Measurements from ENCODE around the gene PRDM10.

PRDM10 gene

DNA sequence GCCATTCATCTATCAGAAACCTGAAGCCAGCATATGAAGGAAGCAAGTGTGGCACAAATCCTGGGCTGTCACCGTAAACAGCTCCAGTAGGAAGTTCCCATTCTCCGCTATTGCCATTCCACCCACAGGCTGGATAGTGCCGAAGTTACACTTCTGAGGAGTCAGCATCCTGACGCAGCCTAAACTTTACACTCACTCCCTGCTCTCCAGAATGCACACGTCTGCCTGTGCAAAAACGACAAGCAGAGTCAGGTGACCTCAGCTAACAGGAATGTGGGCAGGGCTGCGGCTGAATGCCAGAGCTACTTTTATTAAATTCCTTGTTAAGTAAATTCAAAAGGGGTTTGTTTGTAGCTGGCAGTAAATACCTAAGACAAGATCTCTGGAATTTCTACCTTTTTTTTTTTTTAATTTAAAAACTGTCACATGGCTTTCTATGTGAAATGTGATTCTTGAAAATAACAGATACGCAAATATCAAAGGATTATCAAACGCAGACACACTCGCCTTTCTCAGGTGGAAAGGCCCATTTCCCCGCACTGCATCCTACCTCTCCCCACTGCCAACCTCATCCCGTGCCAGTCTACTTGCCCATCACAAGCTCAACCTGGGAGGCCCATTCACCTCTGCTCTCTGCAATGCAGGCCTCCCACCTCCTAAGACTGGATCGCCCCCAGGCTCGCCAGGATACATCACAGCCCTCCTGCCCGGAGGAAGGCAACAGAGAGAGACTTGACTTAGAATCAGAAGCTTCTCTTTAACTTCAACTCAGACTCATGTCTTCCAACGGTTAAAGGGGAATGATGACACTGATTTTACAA, 140.7 kb downstream of the PRDM10 start:
- TF ChIP-seq, protein P1, sequence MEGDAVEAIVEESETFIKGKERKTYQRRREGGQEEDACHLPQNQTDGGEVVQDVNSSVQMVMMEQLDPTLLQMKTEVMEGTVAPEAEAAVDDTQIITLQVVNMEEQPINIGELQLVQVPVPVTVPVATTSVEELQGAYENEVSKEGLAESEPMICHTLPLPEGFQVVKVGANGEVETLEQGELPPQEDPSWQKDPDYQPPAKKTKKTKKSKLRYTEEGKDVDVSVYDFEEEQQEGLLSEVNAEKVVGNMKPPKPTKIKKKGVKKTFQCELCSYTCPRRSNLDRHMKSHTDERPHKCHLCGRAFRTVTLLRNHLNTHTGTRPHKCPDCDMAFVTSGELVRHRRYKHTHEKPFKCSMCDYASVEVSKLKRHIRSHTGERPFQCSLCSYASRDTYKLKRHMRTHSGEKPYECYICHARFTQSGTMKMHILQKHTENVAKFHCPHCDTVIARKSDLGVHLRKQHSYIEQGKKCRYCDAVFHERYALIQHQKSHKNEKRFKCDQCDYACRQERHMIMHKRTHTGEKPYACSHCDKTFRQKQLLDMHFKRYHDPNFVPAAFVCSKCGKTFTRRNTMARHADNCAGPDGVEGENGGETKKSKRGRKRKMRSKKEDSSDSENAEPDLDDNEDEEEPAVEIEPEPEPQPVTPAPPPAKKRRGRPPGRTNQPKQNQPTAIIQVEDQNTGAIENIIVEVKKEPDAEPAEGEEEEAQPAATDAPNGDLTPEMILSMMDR (IDR thresholded peaks at IDR 0.05; ENCODE audit: low read depth, low read length, missing control alignments): no peak
- H3K36me3 ChIP-seq (replicated peaks): peaks cover 18% of the 10 kb centered on the region
- peak; percentile 95 for DNase-seq
- H3K27me3 ChIP-seq (replicated peaks): no peaks in the 10 kb centered on the region
- in situ Hi-C loops (cut with HindIII; ENCODE audit: low pct_ligation_motif_present, low sequenced_read_pairs): no loop called here
- H3K4me3 ChIP-seq (ENCODE audit: low read depth, low read length): no peak overlapping the region
- H3K27ac ChIP-seq: peak overlapping the region; percentile 3

DNA sequence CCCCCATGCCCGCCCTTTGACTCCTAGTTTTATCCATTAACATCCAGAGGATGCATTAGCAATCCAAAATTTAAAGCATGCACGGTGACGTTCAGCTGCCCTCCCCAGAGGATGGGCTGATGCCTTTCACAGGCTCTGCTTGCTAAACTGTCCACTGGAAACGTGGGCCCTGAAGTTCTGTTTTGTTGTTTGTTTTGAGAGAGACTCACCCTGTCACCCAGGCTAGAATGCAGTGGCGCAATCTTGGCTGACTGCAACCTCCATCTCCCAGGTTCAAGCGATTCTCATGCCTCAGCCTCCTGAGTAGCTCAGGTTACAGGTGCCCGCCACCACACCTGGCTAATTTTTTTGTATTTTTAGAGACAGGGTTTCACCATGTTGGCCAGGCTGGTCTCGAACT, 146.6 kb downstream of the PRDM10 start:
- Histone ChIP-seq H3K27ac (no peak overlapping the region), H3K27me3 (replicated peaks) (no peaks in the 10 kb centered on the region), H3K36me3 (replicated peaks) (no peaks in the 10 kb centered on the region), H3K4me3 (ENCODE audit: low read depth, low read length) (no peak overlapping the region)
- in situ Hi-C loops (cut with HindIII; ENCODE audit: low pct_ligation_motif_present, low sequenced_read_pairs): no loop called here
- DNase-seq: no peak
- TF ChIP-seq, protein P1 (IDR thresholded peaks at IDR 0.05; ENCODE audit: low read depth, low read length, missing control alignments): no peak

GRCh38 chr11:129855086-129855485, 147.5 kb downstream of the PRDM10 start:
- Histone ChIP-seq H3K4me3 (ENCODE audit: low read depth, low read length) (no peak overlapping the region), H3K27ac (no peak overlapping the region), H3K27me3 (replicated peaks) (no peaks in the 10 kb centered on the region), H3K36me3 (replicated peaks) (no peaks in the 10 kb centered on the region)
- in situ Hi-C loops (cut with HindIII; ENCODE audit: low pct_ligation_motif_present, low sequenced_read_pairs): no loop called here
- no peak for DNase-seq
- TF ChIP-seq, protein P1 (IDR thresholded peaks at IDR 0.05; ENCODE audit: low read depth, low read length, missing control alignments): no peak

DNA sequence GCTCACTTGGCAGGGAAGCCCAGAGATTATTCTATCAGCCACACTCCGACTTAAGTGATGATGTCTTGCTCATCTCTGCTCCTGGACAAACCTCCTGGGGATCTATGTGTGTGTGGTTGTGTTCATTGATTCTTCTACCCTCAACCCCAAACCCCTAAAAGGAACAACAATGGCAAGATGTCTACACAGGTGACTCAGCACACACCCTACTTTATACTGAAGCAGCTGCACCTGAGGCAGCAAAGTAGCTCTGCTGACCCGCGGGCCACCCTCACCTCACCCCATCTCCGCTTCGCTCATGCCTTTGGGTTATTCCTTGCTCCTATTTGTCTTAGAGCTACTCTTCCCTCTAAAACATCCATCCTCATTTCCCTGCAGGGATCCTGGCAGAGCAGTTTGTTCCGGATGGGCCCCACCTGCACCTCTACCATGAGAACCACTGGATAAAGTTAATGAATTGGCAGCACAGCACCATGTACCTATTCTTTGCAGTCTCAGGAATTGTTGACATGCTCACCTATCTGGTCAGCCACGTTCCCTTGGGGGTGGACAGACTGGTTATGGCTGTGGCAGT, 148.3 kb downstream of the PRDM10 start:
- TF ChIP-seq, protein P1 (IDR thresholded peaks at IDR 0.05; ENCODE audit: low read depth, low read length, missing control alignments): no peak
- DNase-seq: no peak
- in situ Hi-C loops (cut with HindIII; ENCODE audit: low pct_ligation_motif_present, low sequenced_read_pairs): no loop called here

GRCh38 chr11:129853518-129854231, 149.0 kb downstream of the PRDM10 start:
- TF ChIP-seq, protein P1 (IDR thresholded peaks at IDR 0.05; ENCODE audit: low read depth, low read length, missing control alignments): no peak
- DNase-seq: no peak
- Histone ChIP-seq H3K27ac (no peak overlapping the region), H3K4me3 (ENCODE audit: low read depth, low read length) (no peak overlapping the region), H3K27me3 (replicated peaks) (no peaks in the 10 kb centered on the region), H3K36me3 (replicated peaks) (no peaks in the 10 kb centered on the region)
- in situ Hi-C loops (cut with HindIII; ENCODE audit: low pct_ligation_motif_present, low sequenced_read_pairs): no loop called here

More for the DNA sequence above, 148.3 kb downstream of the PRDM10 start:
- no peaks in the 10 kb centered on the region for H3K27me3 ChIP-seq (replicated peaks)
- H3K4me3 ChIP-seq (ENCODE audit: low read depth, low read length): no peak overlapping the region
- H3K27ac ChIP-seq: no peak overlapping the region
- no peaks in the 10 kb centered on the region for H3K36me3 ChIP-seq (replicated peaks)

Data from brain microvascular endothelial cell (primary cell).